Subcutaneous adipose tissue (tissue), 4 donors: Measurements from ENCODE around the gene CAMSAP2. TPM values are rescaled to one million over a fixed set of nuclear protein-coding genes. Genes with fewer than 3 reads are reported as not detected.

ENCODE experiments used
- total RNA-seq, 4 donors: library from RNA; depleted of rRNA; stranded (reverse); fragments of >200 nt; gene quantifications; one replicate each; pipeline ENCODE4 v1.1.0, GENCODE V29; 2016
- TF ChIP-seq, protein P1 (sequence below): fragments of 450-650 bp; IDR thresholded peaks from one replicate; pipeline ENCODE4 v1.5.1; 2016; ENCODE audit warnings: low read depth, mild to moderate bottlenecking, control low read depth, antibody characterized with exemption, moderate library complexity

The CAMSAP2 gene
- total RNA-seq, 4 donors from 2014 or later = 29.6 to 73.2 (median 34.0) TPM

DNA sequence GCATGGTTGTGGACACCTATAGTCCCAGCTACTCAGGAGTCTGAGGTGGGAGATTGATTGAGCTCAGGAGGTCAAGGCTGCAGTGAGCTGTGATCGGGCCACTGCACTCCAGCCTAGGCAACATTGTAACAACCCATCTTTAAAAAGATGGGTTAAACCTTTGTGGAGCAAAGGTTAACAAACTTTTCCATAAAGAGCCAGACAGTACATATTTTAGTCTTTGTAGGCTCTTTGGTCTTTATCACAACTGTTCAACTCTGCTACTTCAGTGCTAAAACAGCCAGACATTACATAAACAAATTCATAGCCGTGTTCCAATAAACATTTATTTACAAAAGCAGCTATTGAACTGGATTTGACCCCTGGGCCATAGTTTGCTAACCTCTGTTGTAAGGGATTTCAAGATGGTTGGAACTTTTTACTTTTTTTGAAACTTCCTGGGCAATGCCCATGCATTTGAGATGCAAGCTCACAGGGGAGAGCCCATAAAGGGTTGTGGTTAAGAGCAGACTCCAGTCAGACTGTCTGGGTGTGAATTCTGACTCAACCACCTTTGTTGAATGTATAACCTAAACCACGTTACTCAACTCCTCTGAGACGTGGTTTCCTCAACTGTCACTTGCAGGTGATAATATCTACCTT lies 166.8 kb downstream of the CAMSAP2 start:
- TF ChIP-seq, protein P1, sequence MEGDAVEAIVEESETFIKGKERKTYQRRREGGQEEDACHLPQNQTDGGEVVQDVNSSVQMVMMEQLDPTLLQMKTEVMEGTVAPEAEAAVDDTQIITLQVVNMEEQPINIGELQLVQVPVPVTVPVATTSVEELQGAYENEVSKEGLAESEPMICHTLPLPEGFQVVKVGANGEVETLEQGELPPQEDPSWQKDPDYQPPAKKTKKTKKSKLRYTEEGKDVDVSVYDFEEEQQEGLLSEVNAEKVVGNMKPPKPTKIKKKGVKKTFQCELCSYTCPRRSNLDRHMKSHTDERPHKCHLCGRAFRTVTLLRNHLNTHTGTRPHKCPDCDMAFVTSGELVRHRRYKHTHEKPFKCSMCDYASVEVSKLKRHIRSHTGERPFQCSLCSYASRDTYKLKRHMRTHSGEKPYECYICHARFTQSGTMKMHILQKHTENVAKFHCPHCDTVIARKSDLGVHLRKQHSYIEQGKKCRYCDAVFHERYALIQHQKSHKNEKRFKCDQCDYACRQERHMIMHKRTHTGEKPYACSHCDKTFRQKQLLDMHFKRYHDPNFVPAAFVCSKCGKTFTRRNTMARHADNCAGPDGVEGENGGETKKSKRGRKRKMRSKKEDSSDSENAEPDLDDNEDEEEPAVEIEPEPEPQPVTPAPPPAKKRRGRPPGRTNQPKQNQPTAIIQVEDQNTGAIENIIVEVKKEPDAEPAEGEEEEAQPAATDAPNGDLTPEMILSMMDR = no peak

GRCh38 chr1:200906491-200906890 lies 167.8 kb downstream of the CAMSAP2 start:
- TF ChIP-seq, protein P1 = no peak

DNA sequence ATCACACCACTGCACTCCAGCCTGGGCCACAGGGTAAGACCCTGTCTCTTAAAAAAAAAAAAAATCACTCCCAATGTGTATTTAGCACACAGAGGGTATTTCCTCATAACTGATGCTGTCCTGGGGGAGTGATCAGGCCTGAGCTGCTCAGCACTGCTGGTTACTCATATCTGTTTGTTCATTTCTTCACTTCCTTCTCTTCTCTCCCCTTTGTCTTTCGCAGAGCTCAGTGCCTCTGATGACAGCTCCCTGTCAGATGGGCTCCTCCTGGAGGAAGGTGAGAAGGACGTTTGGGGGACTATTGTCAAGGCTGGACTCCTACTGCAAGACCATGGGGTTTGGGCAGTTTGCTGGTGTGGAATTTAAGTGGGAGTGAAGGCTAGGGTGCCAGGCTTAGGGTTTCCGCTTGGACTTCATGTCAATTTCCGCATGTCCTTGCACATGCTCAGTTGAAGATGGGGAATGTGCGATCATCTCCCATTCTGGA lies 169.0 kb downstream of the CAMSAP2 start:
- TF ChIP-seq, protein P1 = no peak

DNA sequence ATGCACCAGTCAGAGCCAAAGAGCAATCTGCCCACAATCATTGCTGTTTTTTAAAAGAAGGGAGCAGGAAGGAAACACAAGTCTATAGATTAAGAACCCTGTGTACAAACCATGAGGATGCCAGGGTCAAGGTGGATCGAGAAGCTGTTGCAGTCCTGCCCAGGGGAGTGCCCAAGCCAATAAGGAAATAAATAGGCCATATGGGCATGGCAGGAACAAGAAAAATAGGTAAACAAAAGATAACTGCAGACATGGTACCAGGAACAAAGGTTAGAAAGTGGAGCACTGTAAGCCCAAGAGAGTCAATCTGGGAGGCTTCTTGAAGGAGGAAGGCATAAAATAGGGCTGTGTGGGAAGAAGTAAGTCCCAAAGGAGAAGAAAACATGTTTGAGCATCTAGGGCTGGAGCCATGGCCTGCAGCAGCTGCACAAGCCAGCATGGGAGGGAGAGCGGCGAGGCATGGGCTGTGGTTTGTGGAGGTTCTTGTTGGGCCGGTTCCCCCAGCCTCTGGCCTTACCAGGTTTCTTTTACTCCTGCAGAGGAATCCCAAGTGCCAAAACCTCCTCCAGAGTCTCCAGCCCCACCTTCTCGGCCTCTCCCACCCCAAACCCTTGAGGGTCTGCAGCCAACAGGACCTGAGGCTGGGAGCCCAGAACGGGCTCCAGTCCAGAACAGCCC lies 169.6 kb downstream of the CAMSAP2 start:
- TF ChIP-seq, protein P1 = no peak

DNA sequence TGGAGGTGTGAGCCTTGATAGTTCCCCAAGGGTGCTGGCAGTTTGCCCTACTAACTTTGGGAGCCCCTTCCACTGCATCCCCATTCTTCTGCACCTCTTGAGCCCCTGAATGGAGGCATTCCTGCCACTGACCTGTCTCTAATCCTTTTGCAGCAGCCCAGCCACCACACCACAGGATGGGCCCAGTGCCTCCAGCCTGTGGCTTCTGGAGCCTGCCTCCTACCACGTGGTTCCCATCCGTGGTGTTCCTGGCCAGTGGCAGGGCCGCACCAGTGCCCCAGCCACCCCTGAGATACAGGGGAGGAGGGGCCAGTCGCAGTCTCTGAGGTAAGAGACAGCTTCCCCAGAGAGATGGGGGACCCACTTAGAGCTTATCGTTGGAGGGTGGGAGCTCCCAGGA lies 170.4 kb downstream of the CAMSAP2 start:
- TF ChIP-seq, protein P1 = no peak

DNA sequence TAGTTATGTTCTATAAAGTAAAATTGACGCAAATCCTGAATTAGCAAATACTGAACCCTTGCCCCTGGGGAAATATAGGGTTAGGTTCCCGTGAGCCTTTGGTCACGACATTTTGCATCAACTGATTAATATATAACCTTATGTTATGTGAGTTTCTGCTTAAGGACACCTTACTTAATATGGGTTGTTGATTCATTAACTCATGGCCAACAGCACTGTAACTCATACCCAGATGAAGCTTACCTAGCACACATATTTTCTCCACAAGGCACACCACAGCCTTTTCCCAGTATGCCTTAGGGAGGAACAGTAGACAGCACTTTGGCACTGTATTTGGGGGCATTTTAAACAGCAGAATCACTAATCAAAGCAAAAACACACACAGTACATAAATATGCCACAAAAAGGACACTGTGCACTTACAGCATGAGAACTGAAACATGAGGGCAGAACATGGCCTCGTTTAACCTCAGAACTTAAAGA lies 171.1 kb downstream of the CAMSAP2 start:
- TF ChIP-seq, protein P1 = no peak

Other genes starting within 250 kb of the CAMSAP2 start
- 1 to 10 TPM in 1 of 4 donors, under 1 TPM in 3; under 0.01 to 1.2 (median 0.52) TPM for gene KIF14, start 118.1 kb upstream of the CAMSAP2 start, total RNA-seq
- gene DDX59, start 69.0 kb upstream of the CAMSAP2 start, total RNA-seq = 10 to 100 TPM; 18.9 to 30.2 (median 23.5) TPM
- not detected for gene GPR25, start 134.1 kb downstream of the CAMSAP2 start, total RNA-seq
- not detected for gene INAVA, start 156.0 kb downstream of the CAMSAP2 start, total RNA-seq